Measurements from ENCODE around the gene TTLL6. TPM values are rescaled to one million over a fixed set of nuclear protein-coding genes. Genes with fewer than 3 reads are reported as not detected.

The TTLL6 gene
- total RNA-seq, 1 donor from 2014 or later = 17.4 TPM

DNA sequence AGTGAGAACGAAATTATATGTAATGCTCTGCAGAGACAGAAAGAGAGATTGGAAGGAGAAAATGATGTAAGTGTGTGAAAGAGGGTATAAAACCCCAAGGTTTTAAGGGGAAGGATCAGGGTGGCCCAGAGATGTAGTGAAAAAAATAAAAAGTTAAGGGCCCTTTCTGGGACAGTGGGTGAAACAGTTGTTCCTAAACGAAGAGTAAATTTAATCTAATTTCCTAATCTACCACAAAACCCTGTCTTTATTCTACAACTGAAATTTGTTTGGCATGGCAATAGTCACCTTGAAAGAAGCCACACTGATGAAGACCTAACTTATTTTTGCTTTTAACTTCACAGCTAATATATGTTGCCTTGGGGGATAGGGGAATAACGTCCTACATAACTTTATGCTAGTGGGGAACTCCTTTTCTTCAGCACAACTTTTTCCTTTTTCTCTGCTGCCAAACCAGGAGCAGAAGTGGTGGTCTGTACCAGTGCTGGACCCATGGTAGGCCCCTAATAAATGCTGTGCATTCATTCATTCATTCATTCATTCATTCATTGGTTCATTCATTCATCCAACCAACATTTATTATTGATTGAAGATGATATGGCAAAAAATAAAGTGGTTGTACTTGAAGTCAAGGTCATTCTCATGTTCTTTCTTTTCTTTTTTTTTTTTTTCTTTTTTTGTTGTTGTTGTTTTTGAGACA is 39.2 kb upstream of the TTLL6 start:
- peaks cover 8% of the 10 kb centered on the region for H3K36me3 Mint-ChIP-seq
- H3K27ac Mint-ChIP-seq = no peak overlapping the region
- no peaks in the 10 kb centered on the region for H3K9me3 Mint-ChIP-seq

DNA sequence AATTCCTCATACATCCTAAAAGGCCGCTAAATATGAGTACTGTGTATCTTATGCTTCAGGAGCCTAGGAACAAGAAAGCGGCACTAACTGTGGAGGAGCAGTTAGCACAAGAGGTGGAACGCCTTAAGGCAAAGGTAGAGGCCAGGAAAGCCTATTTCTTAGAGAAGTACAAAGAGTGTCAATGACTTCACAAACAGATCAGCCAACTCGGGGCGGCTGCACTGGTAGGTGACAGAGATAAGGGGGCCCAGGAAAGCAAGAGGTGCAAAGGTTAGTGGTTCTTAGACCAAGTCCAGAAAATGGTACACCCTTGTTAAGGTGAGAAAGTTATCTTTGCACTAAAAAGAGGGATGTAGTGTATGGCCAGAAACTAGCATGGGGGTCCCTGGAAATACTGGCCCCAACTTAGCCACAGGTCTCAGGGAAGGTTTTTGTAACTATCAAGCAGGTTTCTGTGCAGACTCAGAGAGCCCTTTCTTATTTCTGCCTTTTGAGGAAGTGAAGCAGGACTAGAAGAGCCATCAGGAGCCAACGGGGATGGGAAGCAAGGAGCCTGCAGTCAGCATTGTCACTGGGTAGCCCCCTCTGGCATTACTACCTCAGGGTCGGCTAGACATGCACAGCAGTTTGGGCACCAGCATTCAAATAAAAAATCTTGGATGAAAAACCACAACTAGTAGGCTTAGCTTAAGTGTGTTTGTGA is 37.9 kb upstream of the TTLL6 start:
- Histone ChIP-seq H2AFZ (replicated peaks) (no peak overlapping the region), H3K9me3 (ENCODE audit: low read depth) (no peaks in the 10 kb centered on the region), H3K27me3 (no peaks in the 10 kb centered on the region)

More for the DNA sequence above, 39.2 kb upstream of the TTLL6 start:
- peaks cover 5% of the 10 kb centered on the region for H3F3A ChIP-seq (ENCODE audit: low read depth)
- no peak overlapping the region for H3K4me3 ChIP-seq
- H3K36me3 ChIP-seq = no peaks in the 10 kb centered on the region
- H3K9me3 ChIP-seq (ENCODE audit: low read depth) = no peaks in the 10 kb centered on the region
- Mint-ChIP-seq H3K27me3 (ENCODE audit: insufficient read depth, low read depth) (no peaks in the 10 kb centered on the region), H3K4me1 (no peaks in the 10 kb centered on the region), H3K4me3 (no peak overlapping the region)
- H3K4me1 ChIP-seq = no peaks in the 10 kb centered on the region
- H3K79me2 ChIP-seq (ENCODE audit: low read depth) = no peaks in the 10 kb centered on the region
- no peak overlapping the region for H2AFZ ChIP-seq (replicated peaks)
- no peak overlapping the region for H3K4me2 ChIP-seq
- no peaks in the 10 kb centered on the region for H3K27me3 ChIP-seq
- no peaks in the 10 kb centered on the region for H4K20me1 ChIP-seq (ENCODE audit: low read depth)
- H3K9ac ChIP-seq = no peak overlapping the region
- H3K27ac ChIP-seq = no peak overlapping the region
- TF ChIP-seq EZH2phosphoT487 (IDR thresholded peaks at IDR 0.05) = no peak
- TF ChIP-seq, protein P1, sequence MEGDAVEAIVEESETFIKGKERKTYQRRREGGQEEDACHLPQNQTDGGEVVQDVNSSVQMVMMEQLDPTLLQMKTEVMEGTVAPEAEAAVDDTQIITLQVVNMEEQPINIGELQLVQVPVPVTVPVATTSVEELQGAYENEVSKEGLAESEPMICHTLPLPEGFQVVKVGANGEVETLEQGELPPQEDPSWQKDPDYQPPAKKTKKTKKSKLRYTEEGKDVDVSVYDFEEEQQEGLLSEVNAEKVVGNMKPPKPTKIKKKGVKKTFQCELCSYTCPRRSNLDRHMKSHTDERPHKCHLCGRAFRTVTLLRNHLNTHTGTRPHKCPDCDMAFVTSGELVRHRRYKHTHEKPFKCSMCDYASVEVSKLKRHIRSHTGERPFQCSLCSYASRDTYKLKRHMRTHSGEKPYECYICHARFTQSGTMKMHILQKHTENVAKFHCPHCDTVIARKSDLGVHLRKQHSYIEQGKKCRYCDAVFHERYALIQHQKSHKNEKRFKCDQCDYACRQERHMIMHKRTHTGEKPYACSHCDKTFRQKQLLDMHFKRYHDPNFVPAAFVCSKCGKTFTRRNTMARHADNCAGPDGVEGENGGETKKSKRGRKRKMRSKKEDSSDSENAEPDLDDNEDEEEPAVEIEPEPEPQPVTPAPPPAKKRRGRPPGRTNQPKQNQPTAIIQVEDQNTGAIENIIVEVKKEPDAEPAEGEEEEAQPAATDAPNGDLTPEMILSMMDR (IDR thresholded peaks at IDR 0.05) = no peak
- TF ChIP-seq EZH2 (IDR thresholded peaks at IDR 0.05) = no peak
- DNase-seq (ENCODE audit: low spot score) = no peak

DNA sequence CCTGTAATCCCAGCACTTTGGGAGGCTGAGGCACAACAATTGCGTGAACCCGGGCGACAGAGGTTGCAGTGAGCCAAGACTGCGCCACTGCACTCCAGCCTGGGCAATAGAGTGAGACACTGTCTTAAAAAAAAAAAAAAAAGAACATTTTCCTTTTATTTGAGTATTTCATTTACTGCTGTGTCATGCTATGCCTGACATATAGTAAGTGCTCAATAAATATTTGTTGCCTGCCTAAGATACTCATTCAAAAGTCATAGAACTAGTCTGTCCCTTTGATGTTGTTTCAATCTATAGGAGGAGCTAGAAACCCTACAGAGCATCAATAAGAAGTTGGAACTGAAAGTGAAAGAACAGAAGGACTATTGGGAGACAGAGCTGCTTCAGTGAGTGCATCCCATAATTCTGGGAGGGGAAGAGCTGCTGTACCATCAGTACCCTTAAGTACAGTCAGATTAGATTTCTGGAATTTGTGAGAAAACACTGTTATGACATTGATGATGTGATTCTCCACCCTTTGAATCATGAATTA is 33.8 kb upstream of the TTLL6 start:
- no peaks in the 10 kb centered on the region for H3K27me3 ChIP-seq
- no peaks in the 10 kb centered on the region for H3K4me1 ChIP-seq
- Mint-ChIP-seq H3K27ac (no peak overlapping the region), H3K9me3 (no peaks in the 10 kb centered on the region), H3K4me3 (no peak overlapping the region), H3K4me1 (no peaks in the 10 kb centered on the region), H3K27me3 (ENCODE audit: insufficient read depth, low read depth) (no peaks in the 10 kb centered on the region), H3K36me3 (peaks cover 5% of the 10 kb centered on the region)
- no peaks in the 10 kb centered on the region for H3K9me3 ChIP-seq (ENCODE audit: low read depth)
- H3K4me3 ChIP-seq = no peak overlapping the region
- H4K20me1 ChIP-seq (ENCODE audit: low read depth) = no peaks in the 10 kb centered on the region
- no peaks in the 10 kb centered on the region for H3K36me3 ChIP-seq
- H3K9ac ChIP-seq = no peak overlapping the region
- H3F3A ChIP-seq (ENCODE audit: low read depth) = no peaks in the 10 kb centered on the region
- no peak overlapping the region for H2AFZ ChIP-seq (replicated peaks)
- TF ChIP-seq EZH2 (IDR thresholded peaks at IDR 0.05) (no peak), EZH2phosphoT487 (IDR thresholded peaks at IDR 0.05) (no peak)
- TF ChIP-seq, protein P1 (IDR thresholded peaks at IDR 0.05) = no peak
- H3K27ac ChIP-seq = no peak overlapping the region
- no peaks in the 10 kb centered on the region for H3K79me2 ChIP-seq (ENCODE audit: low read depth)
- DNase-seq (ENCODE audit: low spot score) = no peak
- no peak overlapping the region for H3K4me2 ChIP-seq

More for the DNA sequence above, 37.9 kb upstream of the TTLL6 start:
- peaks cover 5% of the 10 kb centered on the region for H3K36me3 Mint-ChIP-seq
- no peaks in the 10 kb centered on the region for H3K4me1 ChIP-seq
- H3K27me3 Mint-ChIP-seq (ENCODE audit: insufficient read depth, low read depth) = no peaks in the 10 kb centered on the region
- no peak overlapping the region for H3K27ac ChIP-seq
- no peak for DNase-seq (ENCODE audit: low spot score)
- H3K27ac Mint-ChIP-seq = no peak overlapping the region
- H3K4me1 Mint-ChIP-seq = no peaks in the 10 kb centered on the region
- no peaks in the 10 kb centered on the region for H3K79me2 ChIP-seq (ENCODE audit: low read depth)
- no peaks in the 10 kb centered on the region for H3K9me3 Mint-ChIP-seq
- no peak overlapping the region for H3K9ac ChIP-seq
- no peaks in the 10 kb centered on the region for H3K36me3 ChIP-seq
- H3F3A ChIP-seq (ENCODE audit: low read depth) = no peaks in the 10 kb centered on the region
- no peak overlapping the region for H3K4me3 Mint-ChIP-seq
- H3K4me2 ChIP-seq = no peak overlapping the region
- TF ChIP-seq, protein P1 (IDR thresholded peaks at IDR 0.05) = no peak
- H4K20me1 ChIP-seq (ENCODE audit: low read depth) = no peaks in the 10 kb centered on the region
- H3K4me3 ChIP-seq = no peak overlapping the region
